Karpas-422 (cell line): ENCODE measurements around the gene LPP. TPM values are rescaled to one million over a fixed set of nuclear protein-coding genes. Genes with fewer than 3 reads are reported as not detected.

ENCODE experiments used
- DNase-seq: peaks from one replicate; pipeline ENCODE4 v3.0.0-alpha.2; 2015
- H2AFZ ChIP-seq: fragments of 200-600 bp; sonication (generic); 2 replicates; pipeline ENCODE4 v1.6.1; 2014; ENCODE audit warnings: antibody characterized with exemption, low read length, mixed read lengths
- H3K27ac ChIP-seq: fragments of 200-600 bp; sonication (generic); 2 replicates; pipeline ENCODE4 v1.5.1; 2014; ENCODE audit warnings: mild to moderate bottlenecking, low read length, moderate library complexity
- H3K27me3 ChIP-seq: fragments of 200-600 bp; sonication (generic); 2 replicates; pipeline ENCODE4 v1.6.1; 2014; ENCODE audit warnings: low read length, mixed read lengths
- H3K36me3 ChIP-seq: fragments of 200-600 bp; sonication (generic); 2 replicates; pipeline ENCODE4 v1.6.1; 2014; ENCODE audit warnings: low read length, mixed read lengths; ENCODE audit not compliant: insufficient read depth
- H3K4me1 ChIP-seq: fragments of 200-600 bp; sonication (generic); 2 replicates; pipeline ENCODE4 v1.6.1; 2014; ENCODE audit warnings: mild to moderate bottlenecking, low read length, mixed read lengths
- H3K4me2 ChIP-seq: fragments of 200-600 bp; sonication (generic); 2 replicates; pipeline ENCODE4 v1.6.1; 2014; ENCODE audit warnings: low read length, low read depth, mild to moderate bottlenecking; ENCODE audit not compliant: poor library complexity, severe bottlenecking
- H3K4me3 ChIP-seq: fragments of 200-600 bp; sonication (generic); 2 replicates; pipeline ENCODE4 v1.5.1; 2014; ENCODE audit warnings: mild to moderate bottlenecking, antibody characterized with exemption, low read length, mixed read lengths
- H3K79me2 ChIP-seq: fragments of 200-600 bp; sonication (generic); 2 replicates; pipeline ENCODE4 v1.6.1; 2014; ENCODE audit warnings: mild to moderate bottlenecking, low read length, mixed read lengths
- H3K9ac ChIP-seq: fragments of 200-600 bp; sonication (generic); 2 replicates; pipeline ENCODE4 v1.6.0; 2014; ENCODE audit warnings: low read length
- H3K9me2 ChIP-seq: fragments of 200-600 bp; sonication (generic), shearing (Covaris generic); replicated peaks from 2 replicates; pipeline ENCODE4 v1.6.0; 2014; ENCODE audit warnings: mild to moderate bottlenecking, low read length, moderate library complexity; ENCODE audit not compliant: insufficient read depth
- H3K9me3 ChIP-seq: fragments of 300-700, 200-600 bp; sonication (generic); 2 replicates; pipeline ENCODE4 v1.6.1; 2014; ENCODE audit warnings: low read length, mixed read lengths
- H4K20me1 ChIP-seq: fragments of 200-600 bp; sonication (generic); 2 replicates; pipeline ENCODE4 v1.6.1; 2014; ENCODE audit warnings: mild to moderate bottlenecking, antibody characterized with exemption, low read length, low read depth; ENCODE audit not compliant: insufficient read depth
- total RNA-seq: library from RNA; depleted of rRNA; stranded (reverse); fragments of >200 nt; shearing (Covaris generic); gene quantifications from 2 replicates; pipeline ENCODE4 v1.2.3, GENCODE V29; 2014; ENCODE audit warnings: low replicate concordance

LPP gene
- total RNA-seq, 1 experiment from 2014 or later = 88.5 TPM

GRCh38 chr3:188229177-188229576 lies 75.2 kb downstream of the LPP start:
- Histone ChIP-seq H2AFZ (no peak overlapping the region), H3K27ac (no peak overlapping the region), H3K4me3 (no peak overlapping the region), H3K36me3 (no peaks in the 10 kb centered on the region; the same call in 1 of the 2 replicates), H3K9me2 (no peaks in the 10 kb centered on the region), H3K4me2 (no peak overlapping the region), H3K9me3 (no peaks in the 10 kb centered on the region), H3K27me3 (no peaks in the 10 kb centered on the region), H4K20me1 (no peaks in the 10 kb centered on the region), H3K4me1 (peaks cover 13% of the 10 kb centered on the region), H3K79me2 (no peaks in the 10 kb centered on the region), H3K9ac (no peak overlapping the region)
- DNase-seq = no peak

GRCh38 chr3:188229726-188230125 lies 75.8 kb downstream of the LPP start:
- Histone ChIP-seq H3K36me3 (no peaks in the 10 kb centered on the region), H3K4me3 (no peak overlapping the region), H3K9ac (no peak overlapping the region), H3K9me3 (no peaks in the 10 kb centered on the region), H3K27ac (no peak overlapping the region), H2AFZ (no peak overlapping the region), H3K79me2 (no peaks in the 10 kb centered on the region), H3K4me1 (peaks cover 18% of the 10 kb centered on the region), H3K4me2 (no peak overlapping the region), H3K9me2 (no peaks in the 10 kb centered on the region), H4K20me1 (no peaks in the 10 kb centered on the region), H3K27me3 (no peaks in the 10 kb centered on the region)
- no peak for DNase-seq

GRCh38 chr3:188230962-188231361 lies 77.0 kb downstream of the LPP start:
- no peak overlapping the region for H3K4me3 ChIP-seq
- no peaks in the 10 kb centered on the region for H3K27me3 ChIP-seq
- DNase-seq = no peak
- peaks cover 30% of the 10 kb centered on the region for H3K4me1 ChIP-seq
- no peak overlapping the region for H3K9ac ChIP-seq
- H3K4me2 ChIP-seq = no peak overlapping the region
- H3K36me3 ChIP-seq = no peaks in the 10 kb centered on the region
- H3K9me2 ChIP-seq = no peaks in the 10 kb centered on the region
- H3K9me3 ChIP-seq = no peaks in the 10 kb centered on the region
- no peak overlapping the region for H3K27ac ChIP-seq
- H4K20me1 ChIP-seq = no peaks in the 10 kb centered on the region
- H3K79me2 ChIP-seq = no peaks in the 10 kb centered on the region
- no peak overlapping the region for H2AFZ ChIP-seq

GRCh38 chr3:188231456-188231855 lies 77.5 kb downstream of the LPP start:
- peaks cover 35% of the 10 kb centered on the region for H3K4me1 ChIP-seq
- H3K9me2 ChIP-seq = no peaks in the 10 kb centered on the region
- H4K20me1 ChIP-seq = no peaks in the 10 kb centered on the region
- H3K4me3 ChIP-seq = no peak overlapping the region
- DNase-seq = no peak
- H3K9ac ChIP-seq = no peak overlapping the region
- no peaks in the 10 kb centered on the region for H3K36me3 ChIP-seq
- H3K4me2 ChIP-seq = no peak overlapping the region
- H3K27ac ChIP-seq = no peak overlapping the region
- H2AFZ ChIP-seq = no peak overlapping the region
- no peaks in the 10 kb centered on the region for H3K79me2 ChIP-seq
- H3K27me3 ChIP-seq = no peaks in the 10 kb centered on the region
- no peaks in the 10 kb centered on the region for H3K9me3 ChIP-seq

DNA sequence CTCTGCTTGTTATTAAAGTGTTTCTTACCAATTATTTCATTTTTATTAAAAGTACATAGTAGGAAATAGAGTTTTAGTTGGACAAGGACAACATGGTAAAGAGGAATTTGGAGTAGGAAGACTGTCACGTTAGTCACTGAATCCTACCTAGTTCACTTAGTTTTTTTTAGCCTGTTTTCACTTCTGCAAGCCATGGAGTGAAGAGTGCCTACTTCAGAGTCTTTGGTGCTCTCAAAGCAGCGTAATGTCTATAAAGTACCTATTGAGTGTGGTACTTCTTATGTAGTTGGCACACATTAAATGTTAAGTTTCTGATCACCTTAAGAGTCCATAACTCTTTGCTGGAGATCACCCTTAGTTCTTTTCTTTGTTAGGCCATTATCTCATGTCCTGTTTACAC lies 78.7 kb downstream of the LPP start:
- Histone ChIP-seq H3K4me1 (peaks cover 47% of the 10 kb centered on the region), H4K20me1 (no peaks in the 10 kb centered on the region), H2AFZ (no peak overlapping the region), H3K4me2 (no peak overlapping the region), H3K9me2 (no peaks in the 10 kb centered on the region), H3K79me2 (no peaks in the 10 kb centered on the region), H3K36me3 (no peaks in the 10 kb centered on the region), H3K4me3 (no peak overlapping the region), H3K9me3 (no peaks in the 10 kb centered on the region), H3K27ac (peak overlapping the region; percentile 12; the same call in 1 of the 2 replicates), H3K9ac (no peak overlapping the region), H3K27me3 (no peaks in the 10 kb centered on the region)
- DNase-seq = no peak

DNA sequence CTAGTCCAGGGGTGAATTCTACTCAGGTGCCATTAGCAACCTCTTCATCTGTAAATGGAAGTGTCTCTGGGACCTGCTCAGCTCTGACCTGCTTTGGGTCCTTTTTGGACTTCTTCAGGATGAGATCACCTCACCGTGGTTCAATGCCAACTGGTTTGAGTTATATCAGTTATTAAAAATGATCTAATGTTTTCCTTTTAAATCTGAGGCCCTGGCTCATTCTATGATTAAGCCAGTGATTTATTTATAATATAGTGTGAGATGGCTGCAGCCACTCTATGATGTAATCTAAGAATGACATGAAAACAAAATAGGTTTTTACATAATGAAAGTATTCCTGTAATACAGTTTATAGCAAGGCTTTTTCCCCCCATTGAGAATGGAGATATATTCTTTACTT lies 79.4 kb downstream of the LPP start:
- Histone ChIP-seq H3K27ac (peak overlapping the region; percentile 12; the same call in 1 of the 2 replicates), H3K4me3 (no peak overlapping the region), H3K27me3 (no peaks in the 10 kb centered on the region), H3K4me2 (no peak overlapping the region), H3K9ac (no peak overlapping the region), H2AFZ (no peak overlapping the region), H4K20me1 (no peaks in the 10 kb centered on the region), H3K36me3 (no peaks in the 10 kb centered on the region), H3K79me2 (no peaks in the 10 kb centered on the region), H3K9me2 (no peaks in the 10 kb centered on the region), H3K9me3 (no peaks in the 10 kb centered on the region), H3K4me1 (peaks cover 54% of the 10 kb centered on the region)
- DNase-seq = no peak

- H3K4me1 ChIP-seq = peaks cover 62% of the 10 kb centered on the region
- no peak for DNase-seq
Measured at GRCh38 chr3:188234132-188234531, 80.2 kb downstream of the LPP start.

GRCh38 chr3:188236271-188236670 lies 82.3 kb downstream of the LPP start:
- Histone ChIP-seq H3K9me3 (no peaks in the 10 kb centered on the region), H2AFZ (0 out of 2 replicates have a peak overlapping the region, but pooled peaks have one; percentile 0), H3K4me1 (peaks cover 83% of the 10 kb centered on the region), H3K36me3 (no peaks in the 10 kb centered on the region), H3K9me2 (no peaks in the 10 kb centered on the region), H4K20me1 (no peaks in the 10 kb centered on the region), H3K9ac (no peak overlapping the region), H3K27me3 (no peaks in the 10 kb centered on the region), H3K27ac (peak overlapping the region; percentile 98), H3K4me3 (no peak overlapping the region), H3K79me2 (no peaks in the 10 kb centered on the region), H3K4me2 (peak overlapping the region; percentile 15)
- DNase-seq = peak; percentile 72

More at GRCh38 chr3:188234132-188234531, 80.2 kb downstream of the LPP start:
- Histone ChIP-seq H2AFZ (no peak overlapping the region), H3K79me2 (no peaks in the 10 kb centered on the region), H4K20me1 (no peaks in the 10 kb centered on the region), H3K9me2 (no peaks in the 10 kb centered on the region), H3K9ac (no peak overlapping the region), H3K36me3 (no peaks in the 10 kb centered on the region), H3K4me2 (no peak overlapping the region), H3K27me3 (no peaks in the 10 kb centered on the region), H3K9me3 (no peaks in the 10 kb centered on the region), H3K4me3 (no peak overlapping the region), H3K27ac (peak overlapping the region; percentile 98; the same call in 1 of the 2 replicates)

GRCh38 chr3:188239035-188239434 lies 85.1 kb downstream of the LPP start:
- Histone ChIP-seq H3K4me2 (peak overlapping the region; percentile 70), H4K20me1 (no peaks in the 10 kb centered on the region), H3K27me3 (no peaks in the 10 kb centered on the region), H3K9ac (peak overlapping the region; percentile 70), H3K4me1 (peaks cover 99% of the 10 kb centered on the region), H3K4me3 (peak overlapping the region; percentile 35), H3K36me3 (no peaks in the 10 kb centered on the region), H3K9me3 (no peaks in the 10 kb centered on the region), H2AFZ (no peak overlapping the region), H3K79me2 (no peaks in the 10 kb centered on the region), H3K27ac (peak overlapping the region; percentile 98), H3K9me2 (no peaks in the 10 kb centered on the region)
- DNase-seq = peak; percentile 95
